ENCODE data around the gene LPP.

GRCh38 chr3:188706176-188706575 lies 552.2 kb downstream of the LPP start:
- no peak for TF ChIP-seq CTCF (IDR thresholded peaks at IDR 0.05)
- TF ChIP-seq EZH2 (IDR thresholded peaks at IDR 0.05; ENCODE audit: borderline replicate concordance, insufficient read depth, low read depth, low read length, poor library complexity, severe bottlenecking) = no peak
